CD4-positive, alpha-beta T cell (primary cell): ENCODE data around the gene TEX13D. TPM values are rescaled to one million over a fixed set of nuclear protein-coding genes. Genes with fewer than 3 reads are reported as not detected.
A peak's percentile ranks its signal among the peaks of the same experiment; 100 is the strongest.

Experiments used
- ATAC-seq: fragments of 200-7000 bp; cut with Tn5 transposase; one replicate; pipeline ENCODE4 v1.10.0; 2022; ENCODE audit warnings: mild to moderate bottlenecking; ENCODE audit not compliant: poor library complexity
- CTCF ChIA-PET: fragments of 350-600 bp; sonication (Branson Sonifier 250); formaldehyde crosslinking; loops from one replicate; lab custom pipeline; 2021; ENCODE audit warnings: antibody characterized with exemption, inconsistent platforms; lab: Charles Lee
- POLR2A ChIA-PET: fragments of 350-600 bp; sonication (Branson Sonifier 250); formaldehyde crosslinking; loops from one replicate; lab custom pipeline; 2021; ENCODE audit warnings: antibody characterized with exemption, inconsistent platforms; lab: Charles Lee
- DNase-seq, 14 experiments: peaks; one replicate each; pipeline ENCODE4 v3.0.0-alpha.2; 2013 to 2020; ENCODE audit warnings: mixed read lengths in 2 of 14
- H3K27ac ChIP-seq, 2 donors: one replicate each; pipeline versions ENCODE4 v1.5.1 to v1.7.0; 2013; ENCODE audit warnings: low read length in 2 of 2, low read depth in 1 of 2, mild to moderate bottlenecking in 1 of 2
- H3K27me3 ChIP-seq, 2 experiments: 1 replicate in 1 of 2; 2 replicates in 1 of 2; pipeline versions ENCODE4 v1.6.1 to v1.7.0; 2013; ENCODE audit warnings: low read length in 2 of 2, control low read depth in 1 of 2, mild to moderate bottlenecking in 1 of 2, moderate library complexity in 1 of 2; ENCODE audit not compliant: insufficient read depth in 2 of 2, control insufficient read depth in 1 of 2
- H3K36me3 ChIP-seq: one replicate; pipeline ENCODE4 v1.6.1; 2013; ENCODE audit warnings: low read length, control low read depth; ENCODE audit not compliant: insufficient read depth
- H3K4me1 ChIP-seq: one replicate; pipeline ENCODE4 v1.6.1; 2013; ENCODE audit warnings: low read length, control low read depth; ENCODE audit not compliant: insufficient read depth
- H3K4me3 ChIP-seq: one replicate; pipeline ENCODE4 v1.5.1; 2013; ENCODE audit warnings: mild to moderate bottlenecking, low read length, moderate library complexity
- H3K9me3 ChIP-seq, 2 experiments: 1 replicate in 1 of 2; 2 replicates in 1 of 2; pipeline versions ENCODE4 v1.6.1 to v1.7.0; 2013; ENCODE audit warnings: low read length in 2 of 2, mild to moderate bottlenecking in 2 of 2, control low read depth in 1 of 2, moderate library complexity in 1 of 2; ENCODE audit not compliant: control insufficient read depth in 1 of 2, insufficient read depth in 1 of 2
- H3K27ac Mint-ChIP-seq: one replicate; pipeline ENCODE4 v1.8.0; 2020; ENCODE audit warnings: mixed read lengths
- H3K27me3 Mint-ChIP-seq: one replicate; pipeline ENCODE4 v1.8.0; 2021; ENCODE audit warnings: mixed read lengths
- H3K36me3 Mint-ChIP-seq: one replicate; pipeline ENCODE4 v1.8.0; 2021; ENCODE audit warnings: low read depth, mixed read lengths
- H3K4me1 Mint-ChIP-seq: one replicate; pipeline ENCODE4 v1.8.0; 2021; ENCODE audit warnings: low read depth, mixed read lengths
- H3K4me3 Mint-ChIP-seq: one replicate; pipeline ENCODE4 v1.8.0; 2020; ENCODE audit warnings: mild to moderate bottlenecking, mixed read lengths
- H3K9me3 Mint-ChIP-seq: one replicate; pipeline ENCODE4 v1.8.0; 2020; ENCODE audit warnings: mixed read lengths
- intact Hi-C, 2 experiments: fragments of 100-400 bp; cut with DNase I in 1 of 2; cut with micrococcal nuclease in 1 of 2; formaldehyde crosslinking; loops; one replicate each; pipeline versions ENCODE4 v1.15.1 to v1.9.0; 2023 to 2025; cut with DNase I, micrococcal nuclease
- total RNA-seq, 174 experiments: library from RNA in 2 of 174; stranded (reverse) in 2 of 174; gene quantifications; one replicate each; pipeline ENCODE4 v1.2.3 and lab custom pipeline; 2021 to 2026
- TF ChIP-seq, protein P1 (sequence below): fragments of 200-600 bp; IDR thresholded peaks from one replicate; pipeline ENCODE4 v1.8.0; 2022; ENCODE audit warnings: antibody characterized with exemption, mild to moderate bottlenecking

TEX13D gene
- total RNA-seq, 2 experiments from 2014 or later, result not detected

DNA sequence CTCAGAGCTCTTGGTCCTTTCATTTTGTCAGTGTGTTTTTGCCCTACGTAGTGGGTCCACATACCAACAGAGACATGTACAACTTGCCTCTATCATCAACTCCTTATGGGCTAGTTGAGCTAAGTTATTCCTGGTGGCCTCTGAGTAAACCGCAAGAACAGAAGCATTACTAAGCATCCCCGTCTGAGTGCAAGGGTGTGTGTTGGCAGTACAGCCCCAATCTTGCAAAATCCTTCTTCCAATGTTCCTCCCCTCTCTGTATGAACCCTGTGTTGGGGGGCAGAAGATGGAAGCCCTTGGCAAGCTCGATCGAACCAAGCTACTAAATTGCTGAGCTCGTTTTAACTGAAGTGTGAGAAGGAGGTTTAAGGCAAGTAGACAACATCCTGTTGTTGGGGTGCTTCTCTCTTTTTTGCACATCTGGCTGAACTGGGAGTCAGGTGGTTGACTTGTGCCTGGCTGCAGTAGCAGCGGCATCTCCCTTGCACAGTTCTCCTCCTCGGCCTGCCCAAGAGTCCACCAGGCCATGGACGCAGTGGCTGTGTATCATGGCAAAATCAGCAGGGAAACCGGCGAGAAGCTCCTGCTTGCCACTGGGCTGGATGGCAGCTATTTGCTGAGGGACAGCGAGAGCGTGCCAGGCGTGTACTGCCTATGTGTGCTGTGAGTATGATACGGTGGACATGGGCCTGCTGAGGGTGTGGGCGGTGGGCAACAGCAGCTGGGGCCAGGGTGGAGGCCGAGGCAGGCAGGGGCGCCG lies 13.8 kb downstream of the TEX13D start, which contains the start of gene SH2D1A:
Gene SH2D1A (plus strand): TSS at position 447 of the 760 bp plus-strand sequence. CDS start 80 bp downstream, at position 527.
- peak in 10 of 14 experiments; percentile 3 to 79 (median 33) for DNase-seq
- POLR2A ChIA-PET, result interaction anchor here (0.6 to 4.3 kb wide), 11 partner anchors 10 to 392 kb away, joined by 3 to 48 read pairs (median 4); no protein-coding TSS in a partner anchor
- peak; percentile 47 for ATAC-seq
- peak within 1 kb of the TSS; percentile 98 for H3K27ac Mint-ChIP-seq
- no peaks in the 10 kb centered on the region for H3K36me3 ChIP-seq
- intact Hi-C loops, result loop anchor here (2.0 to 10.0 kb wide), 4 partner anchors 127 to 389 kb away; partner anchors contain the start of gene STAG2 (in 1 of the 2)
- H3K36me3 Mint-ChIP-seq, result peaks cover 23% of the 10 kb centered on the region
- CTCF ChIA-PET, result interaction anchor here (0.5 to 1.5 kb wide), 2 partner anchors 8 to 386 kb away, joined by 4 to 5 read pairs; no protein-coding TSS in a partner anchor
- no peaks in the 10 kb centered on the region for H3K27me3 Mint-ChIP-seq
- peaks cover 27% of the 10 kb centered on the region for H3K4me1 ChIP-seq
- H3K27ac ChIP-seq, result peak within 1 kb of the TSS; percentile 69 to 75
- peaks cover 52% of the 10 kb centered on the region for H3K4me1 Mint-ChIP-seq
- TF ChIP-seq, protein P1, sequence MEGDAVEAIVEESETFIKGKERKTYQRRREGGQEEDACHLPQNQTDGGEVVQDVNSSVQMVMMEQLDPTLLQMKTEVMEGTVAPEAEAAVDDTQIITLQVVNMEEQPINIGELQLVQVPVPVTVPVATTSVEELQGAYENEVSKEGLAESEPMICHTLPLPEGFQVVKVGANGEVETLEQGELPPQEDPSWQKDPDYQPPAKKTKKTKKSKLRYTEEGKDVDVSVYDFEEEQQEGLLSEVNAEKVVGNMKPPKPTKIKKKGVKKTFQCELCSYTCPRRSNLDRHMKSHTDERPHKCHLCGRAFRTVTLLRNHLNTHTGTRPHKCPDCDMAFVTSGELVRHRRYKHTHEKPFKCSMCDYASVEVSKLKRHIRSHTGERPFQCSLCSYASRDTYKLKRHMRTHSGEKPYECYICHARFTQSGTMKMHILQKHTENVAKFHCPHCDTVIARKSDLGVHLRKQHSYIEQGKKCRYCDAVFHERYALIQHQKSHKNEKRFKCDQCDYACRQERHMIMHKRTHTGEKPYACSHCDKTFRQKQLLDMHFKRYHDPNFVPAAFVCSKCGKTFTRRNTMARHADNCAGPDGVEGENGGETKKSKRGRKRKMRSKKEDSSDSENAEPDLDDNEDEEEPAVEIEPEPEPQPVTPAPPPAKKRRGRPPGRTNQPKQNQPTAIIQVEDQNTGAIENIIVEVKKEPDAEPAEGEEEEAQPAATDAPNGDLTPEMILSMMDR, result no peak
- peak within 1 kb of the TSS; percentile 99 for H3K4me3 Mint-ChIP-seq
- no peaks in the 10 kb centered on the region for H3K9me3 Mint-ChIP-seq
- H3K9me3 ChIP-seq, result no peaks in the 10 kb centered on the region
- no peaks in the 10 kb centered on the region for H3K27me3 ChIP-seq
- H3K4me3 ChIP-seq, result peak within 1 kb of the TSS; percentile 78

DNA sequence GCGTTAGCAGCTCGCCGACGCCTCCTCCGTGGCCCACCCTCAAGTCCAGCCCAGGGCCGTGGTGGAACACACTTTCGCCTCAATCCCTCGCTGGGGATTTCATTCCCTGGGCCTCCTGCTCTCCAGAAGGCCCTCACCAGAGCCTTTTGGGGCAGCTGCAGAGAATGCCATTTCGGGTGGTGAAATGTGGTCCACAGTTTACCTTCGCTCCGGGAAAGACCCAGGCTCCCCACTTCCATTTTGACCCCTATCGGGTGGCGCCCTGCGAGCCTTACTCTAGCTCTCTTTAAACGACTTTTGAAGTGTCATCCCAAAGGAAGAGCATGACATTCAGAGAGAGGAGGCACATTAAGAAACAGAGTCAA lies 14.4 kb downstream of the TEX13D start:
- peak overlapping the region; percentile 78 for H3K4me3 ChIP-seq
- POLR2A ChIA-PET, result interaction anchor here (0.6 to 4.3 kb wide), 5 partner anchors 11 to 129 kb away, joined by 3 to 48 read pairs (median 7); no protein-coding TSS in a partner anchor
- Mint-ChIP-seq H3K4me1 (peaks cover 52% of the 10 kb centered on the region), H3K9me3 (no peaks in the 10 kb centered on the region), H3K27ac (peak overlapping the region; percentile 98), H3K36me3 (peaks cover 28% of the 10 kb centered on the region), H3K4me3 (peak overlapping the region; percentile 99), H3K27me3 (no peaks in the 10 kb centered on the region)
- no peaks in the 10 kb centered on the region for H3K27me3 ChIP-seq
- TF ChIP-seq, protein P1, result no peak
- ATAC-seq, result no peak
- H3K9me3 ChIP-seq, result no peaks in the 10 kb centered on the region
- H3K27ac ChIP-seq, result peak overlapping the region; percentile 69 to 75
- intact Hi-C loops, result loop anchor here (2.0 to 10.0 kb wide), 4 partner anchors 128 to 388 kb away; partner anchors contain the start of gene STAG2 (in 1 of the 2)
- peaks cover 22% of the 10 kb centered on the region for H3K4me1 ChIP-seq
- CTCF ChIA-PET, result interaction anchor here (0.5 to 1.5 kb wide), 2 partner anchors 8 to 386 kb away, joined by 4 to 5 read pairs; no protein-coding TSS in a partner anchor
- no peaks in the 10 kb centered on the region for H3K36me3 ChIP-seq
- no peak for DNase-seq

DNA sequence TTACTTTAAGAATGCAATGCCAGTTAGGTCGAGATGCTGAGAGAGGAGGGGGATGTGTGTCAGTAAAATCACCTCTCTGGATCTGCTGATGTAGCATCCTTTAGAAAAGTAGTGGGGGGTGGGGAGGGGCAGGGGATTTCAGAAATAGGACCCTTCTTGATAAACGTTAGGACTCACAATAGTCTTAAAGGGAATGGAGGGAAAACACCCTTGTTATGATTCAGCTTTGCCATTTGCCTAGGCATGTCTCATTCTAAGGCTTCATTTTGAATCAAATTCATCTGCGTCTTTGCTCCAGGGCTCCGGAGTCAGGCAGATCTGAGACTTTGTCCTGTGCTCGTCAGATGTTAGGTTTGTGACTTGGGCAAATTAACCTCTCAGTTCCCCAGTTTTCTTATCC lies 14.8 kb downstream of the TEX13D start:
- TF ChIP-seq, protein P1, result no peak
- peak overlapping the region; percentile 98 for H3K27ac Mint-ChIP-seq
- ATAC-seq (peak; percentile 27), DNase-seq (peak in 6 of 14 experiments; percentile 1 to 50 (median 30))
- peaks cover 18% of the 10 kb centered on the region for H3K4me1 ChIP-seq
- H3K9me3 ChIP-seq, result no peaks in the 10 kb centered on the region
- H3K4me3 ChIP-seq, result peak overlapping the region; percentile 78
- POLR2A ChIA-PET, result interaction anchor here (0.6 to 4.3 kb wide), 5 partner anchors 10 to 129 kb away, joined by 3 to 48 read pairs (median 3); no protein-coding TSS in a partner anchor
- intact Hi-C loops, result loop anchor here (2.0 to 10.0 kb wide), 4 partner anchors 128 to 388 kb away; partner anchors contain the start of gene STAG2 (in 1 of the 2)
- H3K36me3 Mint-ChIP-seq, result peaks cover 28% of the 10 kb centered on the region
- H3K4me3 Mint-ChIP-seq, result peak overlapping the region; percentile 99
- no peaks in the 10 kb centered on the region for H3K27me3 Mint-ChIP-seq
- no peaks in the 10 kb centered on the region for H3K27me3 ChIP-seq
- H3K4me1 Mint-ChIP-seq, result peaks cover 50% of the 10 kb centered on the region
- no peaks in the 10 kb centered on the region for H3K9me3 Mint-ChIP-seq
- no peaks in the 10 kb centered on the region for H3K36me3 ChIP-seq
- peak overlapping the region; percentile 69 to 75 for H3K27ac ChIP-seq
- CTCF ChIA-PET, result interaction anchor here (1.0 to 1.5 kb wide), 2 partner anchors 7 to 35 kb away, joined by 3 to 5 read pairs; no protein-coding TSS in a partner anchor
